Measurements from ENCODE around the gene EME2. TPM values are rescaled to one million over a fixed set of nuclear protein-coding genes. Genes with fewer than 3 reads are reported as not detected.
A peak's percentile ranks its signal among the peaks of the same experiment; 100 is the strongest.

Gene EME2
- total RNA-seq, 1 experiment from 2014 or later, result 7.3 TPM

DNA sequence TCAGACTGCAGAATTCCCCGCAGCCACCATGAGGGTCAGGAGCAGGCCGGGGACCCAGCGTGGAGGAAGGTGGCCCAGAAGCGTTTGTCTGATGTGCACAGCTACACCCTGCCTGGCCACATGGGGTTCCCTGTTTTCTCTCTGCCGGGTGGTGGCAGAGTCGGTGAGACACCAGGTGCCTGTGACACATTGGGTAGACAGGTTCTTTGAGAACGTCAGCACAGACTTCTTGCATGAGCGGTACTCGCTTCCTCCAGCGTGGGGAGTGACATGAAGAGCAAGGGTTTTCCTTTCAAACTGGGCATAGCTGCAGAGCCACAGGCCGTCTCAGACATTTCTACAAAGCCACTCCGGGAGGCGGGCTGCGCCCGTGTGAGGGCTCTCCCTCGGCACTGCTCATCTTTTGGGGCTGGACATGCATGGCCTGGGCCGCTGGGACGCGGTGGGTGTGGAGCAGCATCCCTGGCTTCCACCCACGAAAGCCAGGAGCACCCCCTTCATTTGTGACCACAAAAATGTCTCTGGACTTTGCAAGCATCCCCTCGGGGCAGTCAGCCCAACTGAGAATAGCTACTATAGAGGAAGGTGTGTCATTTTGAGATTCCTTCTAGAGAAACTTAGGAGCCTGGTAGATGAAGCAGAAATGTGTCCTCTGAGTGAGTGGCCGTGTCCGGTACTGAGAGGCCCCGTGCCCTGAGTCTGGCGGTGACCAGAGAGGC is 27.3 kb upstream of the EME2 start:
- DNase-seq (ENCODE audit: low read depth), result peak; percentile 79

DNA sequence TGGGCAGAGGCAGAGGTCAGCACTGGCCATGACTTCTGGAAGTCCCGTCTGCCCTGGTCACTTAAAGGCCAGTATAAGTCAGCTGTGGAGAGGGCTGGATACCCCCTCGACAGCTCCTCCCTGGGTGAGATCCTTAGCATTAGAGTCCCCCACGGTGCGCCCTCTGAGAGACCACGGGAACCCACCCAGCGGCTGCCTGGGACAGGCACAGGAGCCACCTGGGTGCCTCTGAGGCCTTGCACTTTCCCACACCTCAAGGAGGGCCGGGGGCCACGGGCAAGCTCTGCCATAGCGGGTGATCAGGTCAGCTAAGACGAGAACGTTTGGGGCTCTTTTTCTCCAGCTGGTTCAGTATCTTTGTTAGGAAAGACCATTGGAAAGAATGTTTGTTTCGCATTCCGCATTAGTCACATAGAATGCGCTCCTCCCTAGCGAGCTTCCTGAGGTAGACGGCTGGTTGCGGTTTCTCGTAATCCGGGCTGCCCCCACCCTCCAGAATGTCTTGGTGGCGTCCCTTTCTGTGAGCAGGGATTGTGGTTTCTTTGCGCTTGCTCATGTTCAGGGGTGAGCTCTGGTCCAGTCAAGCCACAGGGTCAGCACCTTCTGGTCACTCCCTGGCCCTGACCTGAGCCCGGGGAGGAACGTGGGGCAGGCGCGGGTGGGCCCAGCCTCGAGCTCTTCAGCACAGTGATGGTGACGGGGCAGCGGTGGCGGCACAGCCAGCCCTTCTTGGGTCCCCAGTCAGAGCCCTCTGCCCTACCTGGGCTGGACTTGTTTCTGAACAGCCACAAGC is 26.5 kb upstream of the EME2 start:
- peak; percentile 95 for DNase-seq (ENCODE audit: low read depth)

GRCh38 chr16:1746693-1747195 is 25.9 kb upstream of the EME2 start:
- DNase-seq (ENCODE audit: low read depth), result no peak

GRCh38 chr16:1747934-1748333 is 24.7 kb upstream of the EME2 start:
- DNase-seq (ENCODE audit: low read depth), result no peak

GRCh38 chr16:1749152-1750117 is 23.2 kb upstream of the EME2 start:
- no peak for DNase-seq (ENCODE audit: low read depth)

GRCh38 chr16:1751946-1752345 is 20.7 kb upstream of the EME2 start:
- no peak for DNase-seq (ENCODE audit: low read depth)

DNA sequence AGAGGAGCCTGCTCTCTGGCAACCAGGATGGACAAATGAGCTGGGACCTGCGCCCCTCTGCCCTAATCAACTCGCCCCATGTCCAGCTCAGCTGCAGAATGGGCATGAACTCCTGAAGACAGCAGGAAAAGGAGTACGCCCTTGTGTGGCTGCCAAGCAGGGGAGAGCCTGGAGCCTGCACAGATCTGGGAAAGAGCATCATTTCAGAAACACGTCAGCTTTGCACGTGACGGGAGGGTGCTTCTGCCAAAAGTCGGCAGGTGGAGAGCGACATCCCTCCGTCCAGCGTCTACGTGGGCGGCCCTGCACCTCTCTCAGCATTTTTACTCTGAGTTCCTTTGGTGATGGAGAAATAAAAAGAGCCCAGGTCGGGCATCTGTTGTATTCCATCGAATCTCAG is 19.8 kb upstream of the EME2 start:
- DNase-seq (ENCODE audit: low read depth), result no peak

- no peak for DNase-seq (ENCODE audit: low read depth)
Measured at GRCh38 chr16:1754204-1754603, 18.4 kb upstream of the EME2 start.

DNA sequence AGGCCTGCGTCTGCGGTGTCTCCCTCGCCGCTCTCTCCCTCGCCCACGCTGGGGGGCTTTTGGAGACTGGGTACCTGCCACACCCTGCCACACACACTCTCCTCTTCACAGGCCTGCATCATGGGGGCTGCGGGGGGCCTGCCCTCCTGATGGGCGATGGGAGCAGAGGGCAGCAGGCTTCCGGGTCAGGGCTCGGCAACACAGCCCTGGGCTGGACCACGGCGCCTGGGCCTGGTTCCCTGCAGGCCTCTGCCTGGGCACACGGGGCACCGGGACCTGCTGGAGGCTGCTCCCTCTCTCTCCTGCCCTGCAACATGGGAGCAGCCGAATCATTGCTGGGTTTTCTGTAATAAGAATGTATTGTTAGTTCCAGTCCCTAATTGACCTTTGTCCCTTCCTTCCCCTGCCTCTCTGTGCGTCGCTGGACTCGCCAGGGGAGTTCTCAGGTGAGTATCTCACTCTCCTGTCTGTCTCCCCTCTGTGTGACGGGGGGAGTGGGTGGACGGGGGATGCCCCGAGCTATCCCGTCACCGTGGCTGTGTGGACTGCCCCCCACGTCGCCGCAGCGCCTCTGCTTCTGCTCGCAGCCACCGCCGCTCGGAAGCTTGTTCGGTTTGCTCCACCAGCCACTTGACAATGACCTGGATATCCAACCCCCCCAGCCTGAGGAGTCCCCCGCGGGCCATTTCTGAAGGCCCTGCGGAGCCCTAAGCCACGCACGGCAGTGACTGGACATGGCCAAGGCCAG is 14.7 kb upstream of the EME2 start:
- DNase-seq (ENCODE audit: low read depth), result no peak

DNA sequence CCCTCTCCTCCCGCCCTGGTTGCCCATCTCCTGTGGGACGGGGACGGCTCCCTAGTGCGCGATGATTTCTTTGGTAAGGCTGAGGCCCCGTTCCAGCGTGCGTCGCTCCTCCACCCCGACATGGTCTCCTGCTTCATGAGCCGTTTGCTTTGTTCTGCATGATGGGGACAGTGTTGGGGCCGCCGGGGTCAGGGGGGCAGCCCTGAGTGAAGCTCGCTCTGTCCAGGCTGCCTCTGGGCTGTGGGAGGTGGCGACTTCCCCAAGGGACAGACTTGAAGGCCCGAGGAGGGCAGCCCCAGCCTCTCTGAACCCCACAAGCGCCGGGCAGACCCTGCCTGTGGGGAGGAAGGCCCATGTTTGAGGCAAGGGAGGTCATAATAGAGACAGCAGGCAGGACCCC is 13.7 kb upstream of the EME2 start:
- DNase-seq (ENCODE audit: low read depth), result no peak

DNA sequence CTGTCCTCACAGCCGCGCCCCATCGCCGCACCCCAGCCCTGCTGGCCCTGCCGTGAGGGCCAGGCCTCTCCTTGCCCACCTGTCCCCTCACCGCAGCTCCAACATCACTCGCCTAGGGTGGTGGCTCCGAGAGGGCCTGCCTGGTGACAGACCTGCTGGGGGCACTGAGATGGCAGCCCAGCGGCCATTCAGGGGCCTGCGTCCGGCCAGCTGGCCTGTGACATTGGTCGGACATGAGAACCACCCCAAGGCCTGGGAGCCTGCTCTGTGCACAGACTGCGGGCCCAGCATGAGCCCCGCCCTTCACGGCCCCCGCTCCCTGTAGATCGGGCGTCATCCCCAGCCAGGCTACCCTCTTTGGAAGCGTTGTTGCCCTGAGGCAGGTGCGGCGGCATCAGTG is 13.1 kb upstream of the EME2 start:
- DNase-seq (ENCODE audit: low read depth), result no peak

- DNase-seq (ENCODE audit: low read depth), result no peak
Measured at GRCh38 chr16:1760911-1761310, 11.7 kb upstream of the EME2 start.

DNA sequence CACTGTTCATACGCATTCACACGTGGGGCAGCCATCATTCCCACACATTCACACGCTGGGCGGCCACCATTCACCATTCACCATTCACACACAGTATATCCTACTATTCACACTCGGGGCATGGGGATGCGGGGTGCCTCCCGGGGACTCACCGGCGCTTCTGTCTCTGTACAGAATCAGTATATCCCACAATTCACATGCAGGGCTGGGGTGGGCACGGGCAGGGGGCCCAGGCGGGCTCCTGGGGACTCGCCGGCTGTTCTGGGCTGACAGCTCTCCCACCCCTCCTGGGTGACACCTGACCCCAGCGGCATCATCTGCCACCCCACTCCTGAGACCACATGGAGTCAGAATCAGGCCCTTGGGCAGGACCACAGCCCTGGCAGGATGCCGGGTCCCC is 10.9 kb upstream of the EME2 start:
- DNase-seq (ENCODE audit: low read depth), result no peak

DNA sequence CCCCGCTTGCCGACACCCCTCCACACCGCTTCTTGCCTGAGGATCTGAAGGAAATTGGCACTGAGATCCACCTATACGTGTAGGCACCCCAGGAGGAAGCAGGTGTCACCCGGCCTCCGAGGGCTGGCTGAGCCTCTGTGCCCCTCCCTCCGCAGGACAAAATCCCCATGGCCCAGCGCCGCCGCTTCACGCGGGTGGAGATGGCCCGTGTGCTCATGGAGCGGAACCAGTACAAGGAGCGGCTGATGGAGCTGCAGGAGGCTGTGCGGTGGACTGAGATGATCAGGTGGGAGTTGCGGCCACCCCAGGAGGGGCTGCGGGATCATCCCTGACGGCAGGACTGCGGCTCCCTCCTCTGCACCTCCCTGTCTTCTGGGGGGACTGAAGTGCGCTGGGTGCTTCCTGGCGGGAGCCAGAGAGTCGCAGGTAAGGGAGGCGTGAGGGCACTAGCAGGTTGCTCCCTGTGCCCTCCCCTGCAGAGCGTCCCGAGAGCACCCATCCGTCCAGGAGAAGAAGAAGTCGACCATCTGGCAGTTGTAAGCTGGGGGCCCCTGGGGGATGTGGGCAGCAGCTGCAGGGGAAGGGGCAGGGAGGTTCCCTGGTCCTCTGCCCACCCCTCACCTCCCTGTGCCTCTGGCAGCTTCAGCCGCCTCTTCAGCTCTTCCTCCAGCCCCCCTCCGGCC is 10.3 kb upstream of the EME2 start:
- DNase-seq (ENCODE audit: low read depth), result no peak

DNA sequence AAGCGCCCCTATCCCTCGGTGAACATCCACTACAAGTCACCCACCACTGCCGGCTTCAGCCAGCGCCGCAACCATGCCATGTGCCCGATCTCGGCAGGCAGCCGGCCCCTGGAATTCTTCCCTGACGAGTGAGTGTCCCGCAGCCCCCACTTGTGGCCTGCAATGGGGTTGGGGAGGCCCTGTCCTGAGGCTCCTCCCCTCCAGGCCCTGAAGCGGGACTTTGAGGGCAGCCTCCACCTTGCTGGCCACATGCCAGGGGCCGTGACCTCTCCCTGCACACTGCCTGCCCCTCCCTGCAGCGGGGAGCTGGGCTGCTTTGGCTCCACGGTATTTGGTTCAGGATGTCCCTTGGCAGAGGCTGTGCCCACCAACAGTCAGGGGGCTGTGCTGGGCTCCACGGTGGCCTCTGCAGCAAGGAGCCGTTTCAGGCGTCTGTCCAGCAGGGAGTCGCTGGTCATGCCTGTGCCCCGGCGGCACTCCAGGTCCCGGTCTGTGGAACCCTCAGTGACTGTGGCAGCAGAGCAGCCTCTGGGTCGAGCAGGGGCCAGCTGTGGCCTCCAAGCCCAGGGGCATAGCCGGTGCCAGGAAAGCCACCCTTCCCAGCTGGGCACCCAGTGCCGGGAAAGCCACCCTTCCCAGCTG is 9.6 kb upstream of the EME2 start:
- DNase-seq (ENCODE audit: low read depth), result no peak

- no peak for DNase-seq (ENCODE audit: low read depth)
Measured at GRCh38 chr16:1763521-1764511, 8.8 kb upstream of the EME2 start.

GRCh38 chr16:1764971-1765370 is 7.6 kb upstream of the EME2 start:
- no peak for DNase-seq (ENCODE audit: low read depth)

DNA sequence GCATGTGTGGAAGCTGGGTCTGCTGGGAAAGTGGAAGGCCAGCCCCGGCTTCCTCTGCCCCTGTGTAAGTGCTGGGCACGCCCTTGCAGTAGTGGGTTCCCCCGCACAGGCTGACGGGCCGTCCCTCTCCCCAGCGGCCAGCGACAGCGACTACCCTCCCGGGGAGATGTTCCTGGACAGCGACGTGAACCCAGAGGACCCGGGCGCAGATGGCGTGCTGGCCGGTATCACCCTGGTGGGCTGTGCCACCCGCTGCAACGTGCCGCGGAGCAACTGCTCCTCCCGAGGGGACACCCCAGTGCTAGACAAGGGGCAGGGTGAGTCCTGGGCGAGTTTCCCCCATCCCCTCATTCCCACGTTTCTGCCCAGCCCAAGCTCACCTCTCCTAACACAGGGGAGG is 6.8 kb upstream of the EME2 start:
- DNase-seq (ENCODE audit: low read depth), result no peak

GRCh38 chr16:1766231-1766630 is 6.4 kb upstream of the EME2 start:
- DNase-seq (ENCODE audit: low read depth), result no peak

Measured in HT1080 (cell line).